ENCODE data around the gene SBF2. TPM values are rescaled to one million over a fixed set of nuclear protein-coding genes. Genes with fewer than 3 reads are reported as not detected.

Gene SBF2
- total RNA-seq, 4 donors from 2014 or later: 29.7 to 60.4 (median 36.0) TPM

DNA sequence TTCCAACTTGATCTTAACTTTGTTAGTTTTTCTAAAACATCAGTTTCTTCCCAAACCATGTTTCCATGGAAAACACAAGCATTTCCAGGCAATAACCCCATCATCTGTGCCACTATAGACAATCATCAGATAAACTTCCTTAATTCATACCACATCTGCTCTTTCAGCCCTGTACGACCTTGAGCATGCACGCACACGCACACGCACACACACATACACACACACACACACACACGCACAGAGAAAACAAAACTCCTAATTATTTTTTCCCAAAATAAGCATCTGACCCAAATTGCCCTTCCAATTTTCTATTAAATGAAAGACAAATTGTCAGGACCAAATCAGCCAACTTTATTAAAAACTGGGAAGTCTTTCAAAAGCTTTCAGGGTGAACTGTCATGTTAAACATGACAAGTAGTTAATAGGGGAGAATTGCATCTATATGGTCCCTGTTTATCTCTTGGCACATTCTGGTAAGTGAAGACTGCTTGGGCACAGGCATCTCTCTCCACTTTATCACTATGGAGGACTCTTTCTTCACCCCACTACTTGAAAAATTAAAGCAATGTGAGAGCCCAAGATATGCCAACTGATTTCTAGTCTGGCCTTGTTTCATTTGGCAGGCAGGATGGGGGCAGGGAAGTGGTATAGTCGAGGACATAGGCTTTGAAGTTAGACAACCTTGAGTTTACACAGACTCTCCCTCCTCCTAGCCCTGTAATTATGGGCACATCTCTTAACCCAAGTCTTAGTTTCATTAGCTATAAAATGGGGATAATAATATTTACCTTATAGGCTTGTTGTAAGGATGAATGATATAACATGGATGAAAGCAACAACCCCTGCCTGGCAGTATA, 25.9 kb upstream of the SBF2 start:
- WGBS, 2 donors: 40 to 52% methylated on average over 6 of the region's 6 CpGs
- intact Hi-C loops (cut with DNase I; ENCODE audit: low total_unique reads): no loop called here

DNA sequence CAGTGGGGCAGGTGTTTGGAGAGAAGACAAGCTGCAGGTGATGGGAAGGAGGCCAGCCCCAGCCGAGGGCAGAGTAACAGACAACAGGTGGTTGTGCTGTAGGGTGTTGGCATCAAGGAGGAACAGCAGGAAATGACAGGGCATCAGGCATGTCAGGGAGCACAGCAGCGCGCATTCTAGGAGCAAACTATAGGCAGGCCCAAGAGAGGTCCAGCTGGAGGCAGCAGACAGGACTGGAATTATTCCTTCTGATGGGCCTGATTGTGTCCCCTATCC, 24.4 kb upstream of the SBF2 start:
- no peak for TF ChIP-seq POLR2A (IDR thresholded peaks at IDR 0.05)
- TF ChIP-seq, protein P1, sequence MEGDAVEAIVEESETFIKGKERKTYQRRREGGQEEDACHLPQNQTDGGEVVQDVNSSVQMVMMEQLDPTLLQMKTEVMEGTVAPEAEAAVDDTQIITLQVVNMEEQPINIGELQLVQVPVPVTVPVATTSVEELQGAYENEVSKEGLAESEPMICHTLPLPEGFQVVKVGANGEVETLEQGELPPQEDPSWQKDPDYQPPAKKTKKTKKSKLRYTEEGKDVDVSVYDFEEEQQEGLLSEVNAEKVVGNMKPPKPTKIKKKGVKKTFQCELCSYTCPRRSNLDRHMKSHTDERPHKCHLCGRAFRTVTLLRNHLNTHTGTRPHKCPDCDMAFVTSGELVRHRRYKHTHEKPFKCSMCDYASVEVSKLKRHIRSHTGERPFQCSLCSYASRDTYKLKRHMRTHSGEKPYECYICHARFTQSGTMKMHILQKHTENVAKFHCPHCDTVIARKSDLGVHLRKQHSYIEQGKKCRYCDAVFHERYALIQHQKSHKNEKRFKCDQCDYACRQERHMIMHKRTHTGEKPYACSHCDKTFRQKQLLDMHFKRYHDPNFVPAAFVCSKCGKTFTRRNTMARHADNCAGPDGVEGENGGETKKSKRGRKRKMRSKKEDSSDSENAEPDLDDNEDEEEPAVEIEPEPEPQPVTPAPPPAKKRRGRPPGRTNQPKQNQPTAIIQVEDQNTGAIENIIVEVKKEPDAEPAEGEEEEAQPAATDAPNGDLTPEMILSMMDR (IDR thresholded peaks at IDR 0.05): no peak
- WGBS, 2 donors: 54 to 65% methylated on average over 3 of the region's 3 CpGs
- intact Hi-C loops (cut with DNase I; ENCODE audit: low total_unique reads): no loop called here
- no peak overlapping the region for H3K4me3 ChIP-seq (ENCODE audit: low read depth, poor library complexity, severe bottlenecking)
- DNase-seq (ENCODE audit: low spot score in 2 of 2): peak in 1 of 2 donors; percentile 85

More for the DNA sequence above, 25.9 kb upstream of the SBF2 start:
- no peak for DNase-seq (ENCODE audit: low spot score in 2 of 2)
- no peak for TF ChIP-seq POLR2A (IDR thresholded peaks at IDR 0.05)
- TF ChIP-seq, protein P1 (IDR thresholded peaks at IDR 0.05): no peak
- no peak overlapping the region for H3K4me3 ChIP-seq (ENCODE audit: low read depth, poor library complexity, severe bottlenecking)

DNA sequence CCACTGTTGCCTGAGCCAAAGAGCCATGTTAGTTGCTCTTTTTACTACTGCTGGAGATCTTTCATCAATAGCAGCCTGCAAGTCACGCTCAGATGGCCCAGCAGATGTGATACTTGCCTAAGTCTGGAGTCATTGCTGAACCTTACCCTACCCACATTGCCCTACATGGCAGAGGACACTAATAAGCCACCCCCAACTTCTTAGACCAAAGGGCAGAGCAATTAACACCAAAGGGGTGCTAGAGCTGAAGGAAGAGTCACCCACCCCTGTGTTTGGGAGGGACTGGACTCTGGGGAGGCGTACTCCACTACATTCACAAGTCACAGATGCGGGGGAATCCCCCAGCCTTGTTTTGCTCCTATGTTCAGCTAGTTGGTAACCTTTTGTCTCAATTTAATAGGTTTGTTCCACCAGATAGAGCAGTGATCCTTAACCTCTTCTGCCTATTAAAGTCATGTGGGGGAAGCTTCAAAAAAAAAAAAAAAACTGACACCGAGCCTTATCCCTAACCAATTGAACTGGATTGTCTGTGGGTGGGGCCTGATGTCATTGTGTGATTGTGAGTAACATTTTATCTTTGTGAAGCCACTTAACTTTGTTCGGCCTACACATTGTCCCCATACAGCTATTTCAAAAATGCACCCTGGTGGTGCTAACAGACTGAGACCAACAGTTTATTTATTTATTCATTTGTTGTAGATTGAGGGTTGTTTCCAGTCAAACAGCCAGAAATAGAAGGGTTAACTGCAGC, 23.9 kb upstream of the SBF2 start:
- intact Hi-C loops (cut with DNase I; ENCODE audit: low total_unique reads): no loop called here
- 81 to 89% methylated on average over 5 of the region's 5 CpGs for WGBS, 2 donors
- TF ChIP-seq POLR2A (IDR thresholded peaks at IDR 0.05): no peak
- TF ChIP-seq, protein P1 (IDR thresholded peaks at IDR 0.05): no peak
- no peak overlapping the region for H3K4me3 ChIP-seq (ENCODE audit: low read depth, poor library complexity, severe bottlenecking)
- DNase-seq (ENCODE audit: low spot score in 2 of 2): no peak

DNA sequence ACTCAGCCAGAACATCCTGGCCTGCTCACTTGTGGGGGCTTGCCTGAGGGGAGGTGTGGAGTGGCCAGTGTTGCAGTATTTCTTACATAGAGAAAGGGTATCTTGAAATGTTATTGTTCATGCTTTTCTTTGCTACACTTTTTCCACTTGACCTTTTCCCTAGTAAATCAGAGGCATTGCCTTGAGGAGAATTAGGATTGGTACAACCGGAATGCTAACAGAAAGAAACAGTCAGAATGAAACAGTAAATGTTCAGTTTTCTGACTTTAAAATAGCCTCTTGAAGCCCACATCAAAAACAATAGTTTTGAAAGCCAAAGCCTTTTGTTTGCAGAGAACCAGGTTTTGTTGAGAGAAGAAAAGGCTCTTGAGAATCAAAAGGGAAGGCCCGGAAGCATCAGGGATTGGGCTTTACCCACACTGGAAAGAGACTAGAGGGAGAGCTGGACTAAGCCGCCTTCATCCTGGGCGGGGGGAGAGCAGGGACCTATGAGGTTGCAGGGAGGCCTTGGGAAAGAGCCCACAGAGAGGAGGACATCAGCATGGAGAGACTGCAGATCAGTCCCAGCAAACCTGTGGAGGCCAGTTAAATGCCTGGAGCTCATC, 23.2 kb upstream of the SBF2 start:
- 84 to 94% methylated on average over 4 of the region's 4 CpGs for WGBS, 2 donors
- no peak for TF ChIP-seq POLR2A (IDR thresholded peaks at IDR 0.05)
- TF ChIP-seq, protein P1 (IDR thresholded peaks at IDR 0.05): no peak
- intact Hi-C loops (cut with DNase I; ENCODE audit: low total_unique reads): no loop called here
- DNase-seq (ENCODE audit: low spot score in 2 of 2): peak in 1 of 2 donors; percentile 80
- H3K4me3 ChIP-seq (ENCODE audit: low read depth, poor library complexity, severe bottlenecking): no peak overlapping the region

DNA sequence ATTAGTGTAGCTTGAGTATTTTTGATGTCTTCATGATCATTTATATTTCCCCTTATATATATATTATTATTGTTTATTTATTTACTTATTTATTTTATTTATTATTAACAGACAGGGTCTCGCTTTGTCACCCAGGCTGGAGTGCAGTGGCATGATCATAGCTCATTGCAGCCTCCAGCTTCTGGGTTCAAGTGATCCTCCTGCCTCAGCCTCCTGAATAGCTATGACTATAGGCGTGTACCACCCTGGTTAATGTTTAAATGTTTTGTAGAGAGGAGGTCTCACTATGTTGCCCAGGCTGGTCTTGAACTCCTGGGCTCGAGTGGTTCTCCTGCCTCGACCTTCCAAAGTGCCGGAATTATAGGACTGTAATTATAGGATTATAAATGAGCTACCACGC, 21.1 kb upstream of the SBF2 start:
- no peak overlapping the region for H3K4me3 ChIP-seq (ENCODE audit: low read depth, poor library complexity, severe bottlenecking)
- DNase-seq (ENCODE audit: low spot score in 2 of 2): no peak
- intact Hi-C loops (cut with DNase I; ENCODE audit: low total_unique reads): no loop called here
- TF ChIP-seq, protein P1 (IDR thresholded peaks at IDR 0.05): no peak
- no peak for TF ChIP-seq POLR2A (IDR thresholded peaks at IDR 0.05)
- 74 to 80% methylated on average over 6 of the region's 6 CpGs for WGBS, 2 donors

Measured in lower leg skin (tissue), 4 donors.